Prostate gland (tissue), 2 donors: ENCODE measurements around the gene LPIN1.

Experiments
- POLR2A ChIP-seq: fragments of 450-650 bp; IDR thresholded peaks from one replicate; pipeline ENCODE4 v1.6.1; 2016; ENCODE audit warnings: antibody characterized with exemption, mild to moderate bottlenecking
- TF ChIP-seq, protein P1 (sequence below), 4 experiments: fragments of 200-600 bp in 2 of 4; fragments of 450-650 bp in 2 of 4; sonication (generic) in 2 of 4; IDR thresholded peaks; 1 replicate in 3 of 4; 2 replicates in 1 of 4; pipeline ENCODE4 v1.5.1; 2016 to 2019; ENCODE audit warnings: antibody characterized with exemption in 4 of 4, mild to moderate bottlenecking in 2 of 4, moderate library complexity in 2 of 4

DNA sequence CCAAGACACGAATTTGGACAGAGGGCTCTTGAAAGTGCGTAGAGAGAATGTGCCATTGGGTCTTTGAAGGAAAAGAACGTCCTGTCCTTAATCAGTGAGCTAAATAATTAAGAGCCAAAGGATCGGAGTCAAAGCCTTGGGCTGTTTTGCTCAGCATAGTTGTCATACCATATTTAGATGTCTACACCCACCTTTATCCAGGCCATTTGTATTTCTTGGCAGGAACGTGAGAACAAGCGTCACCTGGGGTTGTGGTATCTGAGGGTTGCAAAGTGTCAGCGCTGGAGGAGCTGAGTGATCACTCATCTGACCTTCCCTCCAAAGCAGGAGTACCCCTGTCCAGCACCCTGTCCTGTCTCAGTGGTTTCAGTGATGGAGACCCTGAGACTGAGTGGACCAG is 4.5 kb downstream of the LPIN1 start:
- TF ChIP-seq, protein P1, sequence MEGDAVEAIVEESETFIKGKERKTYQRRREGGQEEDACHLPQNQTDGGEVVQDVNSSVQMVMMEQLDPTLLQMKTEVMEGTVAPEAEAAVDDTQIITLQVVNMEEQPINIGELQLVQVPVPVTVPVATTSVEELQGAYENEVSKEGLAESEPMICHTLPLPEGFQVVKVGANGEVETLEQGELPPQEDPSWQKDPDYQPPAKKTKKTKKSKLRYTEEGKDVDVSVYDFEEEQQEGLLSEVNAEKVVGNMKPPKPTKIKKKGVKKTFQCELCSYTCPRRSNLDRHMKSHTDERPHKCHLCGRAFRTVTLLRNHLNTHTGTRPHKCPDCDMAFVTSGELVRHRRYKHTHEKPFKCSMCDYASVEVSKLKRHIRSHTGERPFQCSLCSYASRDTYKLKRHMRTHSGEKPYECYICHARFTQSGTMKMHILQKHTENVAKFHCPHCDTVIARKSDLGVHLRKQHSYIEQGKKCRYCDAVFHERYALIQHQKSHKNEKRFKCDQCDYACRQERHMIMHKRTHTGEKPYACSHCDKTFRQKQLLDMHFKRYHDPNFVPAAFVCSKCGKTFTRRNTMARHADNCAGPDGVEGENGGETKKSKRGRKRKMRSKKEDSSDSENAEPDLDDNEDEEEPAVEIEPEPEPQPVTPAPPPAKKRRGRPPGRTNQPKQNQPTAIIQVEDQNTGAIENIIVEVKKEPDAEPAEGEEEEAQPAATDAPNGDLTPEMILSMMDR (IDR thresholded peaks at IDR 0.05), result no peak
- no peak for TF ChIP-seq POLR2A
